Thyroid gland (tissue), 4 donors: ENCODE data around the gene ZNF618. TPM values are rescaled to one million over a fixed set of nuclear protein-coding genes. Genes with fewer than 3 reads are reported as not detected.

Experiments used
- DNase-seq, 2 donors: peaks; one replicate each; pipeline ENCODE4 v3.0.0-alpha.2; 2019
- H3K27ac ChIP-seq, 3 donors: fragments of 200-600 bp; sonication (generic); 1 replicate in 2 of 3; 2 replicates in 1 of 3; pipeline ENCODE4 v1.5.1; 2016 to 2019; ENCODE audit warnings: mild to moderate bottlenecking in 1 of 3, moderate library complexity in 1 of 3
- H3K27me3 ChIP-seq: fragments of 200-600 bp; sonication (generic); one replicate; pipeline ENCODE4 v1.5.1; 2019
- H3K36me3 ChIP-seq, 2 donors: fragments of 200-600 bp; sonication (generic); one replicate each; pipeline ENCODE4 v1.5.1; 2016 to 2019
- H3K4me1 ChIP-seq, 2 donors: fragments of 200-600 bp; sonication (generic); one replicate each; pipeline ENCODE4 v1.5.1; 2017 to 2019
- H3K4me3 ChIP-seq, 3 donors: fragments of 200-600 bp; sonication (generic); replicated peaks in 1 of 3; 1 replicate in 2 of 3; 2 replicates in 1 of 3; pipeline ENCODE4 v1.5.1; 2016; ENCODE audit warnings: mild to moderate bottlenecking in 1 of 3
- H3K9me3 ChIP-seq: fragments of 200-600 bp; sonication (generic); one replicate; pipeline ENCODE4 v1.5.1; 2017
- POLR2A ChIP-seq, 2 donors: fragments of 450-650 bp; IDR thresholded peaks; one replicate each; pipeline ENCODE4 v1.6.1; 2017; ENCODE audit warnings: antibody characterized with exemption in 2 of 2, mild to moderate bottlenecking in 2 of 2, moderate library complexity in 1 of 2
- WGBS, 2 donors: methylation state at CpG; one replicate each; pipeline ENCODE4 v1.1.5; 2017; 5-methylcytosine and 5-hydroxymethylcytosine counted together
- intact Hi-C: fragments of 100-400 bp; cut with DNase I; formaldehyde crosslinking; loops from one replicate; pipeline ENCODE4 v1.15.1; 2023
- total RNA-seq, 4 donors: library from RNA; depleted of rRNA; stranded (reverse); fragments of >200 nt; gene quantifications; one replicate each; pipeline ENCODE4 v1.2.3, GENCODE V29; 2016
- TF ChIP-seq, protein P1 (sequence below), 6 experiments: fragments of 200-600 bp in 3 of 6; fragments of 450-650 bp in 3 of 6; sonication (generic) in 3 of 6; IDR thresholded peaks; one replicate each; pipeline ENCODE4 v1.5.1; 2016 to 2019; ENCODE audit warnings: antibody characterized with exemption in 6 of 6, mild to moderate bottlenecking in 2 of 6, inconsistent platforms in 1 of 6, moderate library complexity in 1 of 6

The ZNF618 gene
- total RNA-seq, 4 donors from 2014 or later, result 9.9 to 17.5 (median 15.5) TPM

- no peak overlapping the region for H3K4me3 ChIP-seq
- no peak overlapping the region for H3K27ac ChIP-seq
- H3K4me1 ChIP-seq, result peaks cover 7 to 12% of the 10 kb centered on the region in 2 donors
- TF ChIP-seq, protein P1, sequence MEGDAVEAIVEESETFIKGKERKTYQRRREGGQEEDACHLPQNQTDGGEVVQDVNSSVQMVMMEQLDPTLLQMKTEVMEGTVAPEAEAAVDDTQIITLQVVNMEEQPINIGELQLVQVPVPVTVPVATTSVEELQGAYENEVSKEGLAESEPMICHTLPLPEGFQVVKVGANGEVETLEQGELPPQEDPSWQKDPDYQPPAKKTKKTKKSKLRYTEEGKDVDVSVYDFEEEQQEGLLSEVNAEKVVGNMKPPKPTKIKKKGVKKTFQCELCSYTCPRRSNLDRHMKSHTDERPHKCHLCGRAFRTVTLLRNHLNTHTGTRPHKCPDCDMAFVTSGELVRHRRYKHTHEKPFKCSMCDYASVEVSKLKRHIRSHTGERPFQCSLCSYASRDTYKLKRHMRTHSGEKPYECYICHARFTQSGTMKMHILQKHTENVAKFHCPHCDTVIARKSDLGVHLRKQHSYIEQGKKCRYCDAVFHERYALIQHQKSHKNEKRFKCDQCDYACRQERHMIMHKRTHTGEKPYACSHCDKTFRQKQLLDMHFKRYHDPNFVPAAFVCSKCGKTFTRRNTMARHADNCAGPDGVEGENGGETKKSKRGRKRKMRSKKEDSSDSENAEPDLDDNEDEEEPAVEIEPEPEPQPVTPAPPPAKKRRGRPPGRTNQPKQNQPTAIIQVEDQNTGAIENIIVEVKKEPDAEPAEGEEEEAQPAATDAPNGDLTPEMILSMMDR (IDR thresholded peaks at IDR 0.05), result no peak
- no peak for TF ChIP-seq POLR2A (IDR thresholded peaks at IDR 0.05)
- H3K27me3 ChIP-seq, result no peaks in the 10 kb centered on the region
- DNase-seq, result no peak
- 96 to 97% methylated on average over 4 to 5 of the region's 5 CpGs for WGBS, 2 donors
- no peaks in the 10 kb centered on the region for H3K36me3 ChIP-seq
- H3K9me3 ChIP-seq, result no peaks in the 10 kb centered on the region
- intact Hi-C loops, result no loop called here
These were observed 180.4 kb downstream of the ZNF618 start for GRCh38 chr9:114056527-114056926.

GRCh38 chr9:114057161-114057885 lies 181.2 kb downstream of the ZNF618 start:
- TF ChIP-seq, protein P1 (IDR thresholded peaks at IDR 0.05), result no peak
- TF ChIP-seq POLR2A (IDR thresholded peaks at IDR 0.05), result no peak
- no peak for DNase-seq
- 82 to 86% methylated on average over 7 of the region's 7 CpGs for WGBS, 2 donors
- no peaks in the 10 kb centered on the region for H3K9me3 ChIP-seq
- H3K4me3 ChIP-seq, result no peak overlapping the region
- intact Hi-C loops, result no loop called here
- no peaks in the 10 kb centered on the region for H3K36me3 ChIP-seq
- no peaks in the 10 kb centered on the region for H3K27me3 ChIP-seq
- peaks cover 7 to 12% of the 10 kb centered on the region in 2 donors for H3K4me1 ChIP-seq
- no peak overlapping the region for H3K27ac ChIP-seq

DNA sequence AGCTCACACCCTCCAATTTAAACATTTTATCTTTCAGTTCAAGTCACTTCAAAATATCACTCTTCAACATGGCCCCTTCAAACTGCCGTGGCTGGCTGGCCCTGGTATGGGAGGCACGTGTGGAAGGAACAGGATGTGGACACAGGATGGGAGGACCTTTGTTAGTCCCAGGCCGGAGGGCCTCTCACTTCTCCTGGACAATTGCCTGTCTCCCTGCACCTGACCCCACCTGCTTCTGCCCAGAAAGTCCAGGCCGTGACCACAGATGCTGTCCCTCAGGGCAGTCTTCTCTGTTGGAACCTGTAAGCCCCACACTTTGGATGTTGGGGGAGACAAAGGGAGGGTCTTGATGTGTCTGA lies 182.6 kb downstream of the ZNF618 start:
- WGBS, 2 donors, result 54 to 58% methylated on average over 3 to 4 of the region's 4 CpGs
- Histone ChIP-seq H3K4me3 (no peak overlapping the region), H3K9me3 (no peaks in the 10 kb centered on the region), H3K4me1 (peaks cover 7 to 12% of the 10 kb centered on the region in 2 donors), H3K27ac (no peak overlapping the region), H3K36me3 (no peaks in the 10 kb centered on the region), H3K27me3 (no peaks in the 10 kb centered on the region)
- intact Hi-C loops, result no loop called here
- DNase-seq, result peak in 1 of 2 donors; percentile 32
- TF ChIP-seq, protein P1 (IDR thresholded peaks at IDR 0.05), result no peak
- no peak for TF ChIP-seq POLR2A (IDR thresholded peaks at IDR 0.05)

- DNase-seq, result peak; percentile 43 to 56
- H3K36me3 ChIP-seq, result no peaks in the 10 kb centered on the region
- H3K9me3 ChIP-seq, result no peaks in the 10 kb centered on the region
- TF ChIP-seq, protein P1 (IDR thresholded peaks at IDR 0.05), result no peak
- no peak for TF ChIP-seq POLR2A (IDR thresholded peaks at IDR 0.05)
- no peaks in the 10 kb centered on the region for H3K27me3 ChIP-seq
- H3K4me1 ChIP-seq, result peaks cover 7 to 12% of the 10 kb centered on the region in 2 donors
- H3K4me3 ChIP-seq, result no peak overlapping the region
- WGBS, 2 donors, result 27 to 47% methylated on average over 2 to 5 of the region's 8 CpGs
- H3K27ac ChIP-seq, result peak overlapping the region in 1 of 3 donors; percentile 20
- intact Hi-C loops, result no loop called here
These were observed 183.1 kb downstream of the ZNF618 start for GRCh38 chr9:114059047-114059803.

- no peak overlapping the region for H3K27ac ChIP-seq
These were observed 184.0 kb downstream of the ZNF618 start for GRCh38 chr9:114060070-114060469.

More at GRCh38 chr9:114060070-114060469, 184.0 kb downstream of the ZNF618 start:
- Histone ChIP-seq H3K27me3 (no peaks in the 10 kb centered on the region), H3K36me3 (no peaks in the 10 kb centered on the region), H3K4me1 (peaks cover 7 to 12% of the 10 kb centered on the region in 2 donors), H3K9me3 (no peaks in the 10 kb centered on the region), H3K4me3 (no peak overlapping the region)
- WGBS, 2 donors, result 86 to 93% methylated on average over 8 of the region's 8 CpGs
- TF ChIP-seq, protein P1 (IDR thresholded peaks at IDR 0.05), result no peak
- no peak for TF ChIP-seq POLR2A (IDR thresholded peaks at IDR 0.05)
- intact Hi-C loops, result no loop called here
- no peak for DNase-seq
